K562 (cell line): ENCODE data around the gene SUCNR1. TPM values are rescaled to one million over a fixed set of nuclear protein-coding genes. Genes with fewer than 3 reads are reported as not detected.

Experiments
- CHD4 ChIP-seq: fragments of 200-600 bp; sonication (generic); IDR thresholded peaks from 3 replicates; pipeline ENCODE4 v1.6.1; 2012; ENCODE audit warnings: low read depth, mild to moderate bottlenecking, mixed read lengths, low read length, inconsistent platforms; ENCODE audit not compliant: insufficient read depth, insufficient replicate concordance, poor library complexity, severe bottlenecking
- DIDO1 ChIP-seq: fragments of 450-650 bp; IDR thresholded peaks from 2 replicates; pipeline ENCODE4 v1.6.1; 2016; ENCODE audit warnings: low read depth, missing biosample characterization, missing genetic modification characterization
- EWSR1 ChIP-seq: fragments of 450-650 bp; IDR thresholded peaks from 2 replicates; pipeline ENCODE4 v1.6.1; 2018; ENCODE audit warnings: borderline replicate concordance, mild to moderate bottlenecking, low read depth, moderate library complexity; ENCODE audit not compliant: partially characterized antibody
- GATAD2B ChIP-seq: fragments of 450-650 bp; IDR thresholded peaks from 2 replicates; pipeline ENCODE4 v1.6.1; 2017; ENCODE audit warnings: mild to moderate bottlenecking, borderline replicate concordance
- IFI16 ChIP-seq: fragments of 250-450 bp; sonication (Bioruptor Pico); IDR thresholded peaks from 2 replicates; pipeline ENCODE4 v2.1.2; 2022; ENCODE audit warnings: mild to moderate bottlenecking, inconsistent platforms
- JUN ChIP-seq, 2 experiments: sonication (generic) in 1 of 2; formaldehyde crosslinking in 1 of 2; IDR thresholded peaks; 2 replicates each; pipeline versions ENCODE4 v1.6.1 to v1.8.0; 2012 to 2022; ENCODE audit warnings: borderline replicate concordance in 2 of 2, mild to moderate bottlenecking in 2 of 2, improper control_type of control experiment in 1 of 2, low read depth in 1 of 2, low read length in 1 of 2, missing genetic modification reagents in 1 of 2
- KDM2B ChIP-seq: fragments of 250-450 bp; sonication (Bioruptor Pico); IDR thresholded peaks from 2 replicates; pipeline ENCODE4 v1.8.0; 2021; ENCODE audit warnings: mild to moderate bottlenecking, moderate library complexity
- KDM4B ChIP-seq, 2 experiments: fragments of 450-650 bp in 1 of 2; sonication (generic) in 1 of 2; IDR thresholded peaks; 2 replicates each; pipeline ENCODE4 v1.6.1; 2016 to 2017; ENCODE audit warnings: borderline replicate concordance in 2 of 2, antibody characterized with exemption in 1 of 2, low read depth in 1 of 2, mild to moderate bottlenecking in 1 of 2
- MEF2A ChIP-seq: IDR thresholded peaks from 2 replicates; pipeline ENCODE4 v1.6.1; 2011; ENCODE audit warnings: low read depth, mild to moderate bottlenecking, low read length, moderate library complexity; ENCODE audit not compliant: control insufficient read depth
- SOX6 ChIP-seq: fragments of 450-650 bp; IDR thresholded peaks from 2 replicates; pipeline ENCODE4 v1.6.1; 2014; ENCODE audit warnings: mild to moderate bottlenecking
- TARDBP ChIP-seq: fragments of 450-650 bp; IDR thresholded peaks from 2 replicates; pipeline ENCODE4 v1.6.1; 2016
- YBX1 ChIP-seq: fragments of 450-650 bp; IDR thresholded peaks from 2 replicates; pipeline ENCODE4 v1.7.1; 2016; ENCODE audit warnings: mild to moderate bottlenecking
- ZC3H8 ChIP-seq: fragments of 450-650 bp; IDR thresholded peaks from 2 replicates; pipeline ENCODE4 v1.6.1; 2017
- ZKSCAN1 ChIP-seq: fragments of 150-350 bp; IDR thresholded peaks from 2 replicates; pipeline ENCODE4 v1.6.1; 2016; ENCODE audit warnings: low read depth, low read length
- ZNF780A ChIP-seq: fragments of 250-450 bp; sonication (Bioruptor Pico); IDR thresholded peaks from 2 replicates; pipeline ENCODE4 v1.5.0; 2021; ENCODE audit warnings: mild to moderate bottlenecking
- polyA plus RNA-seq, 8 experiments: library from polyadenylated mRNA; depleted of rRNA in 4 of 8; stranded (reverse) in 5 of 8; unstranded in 3 of 8; fragments of >200 nt; fragmentation: Nextera tagmentation in 2 of 8; fragmentation: Illumina TruSeq in 1 of 8; extraction: Ambion mirVana in 2 of 8; extraction: Trizol in 1 of 8; gene quantifications; 2 replicates each; pipeline versions ENCODE4 v1.2.1 to v1.2.3, GENCODE V29; 2011 to 2014; ENCODE audit warnings: inconsistent platforms in 1 of 8, missing spikeins in 1 of 8
- total RNA-seq, 7 experiments: library from RNA; depleted of rRNA in 6 of 7; stranded (reverse); fragments of >200 nt in 6 of 7; fragmentation: Illumina TruSeq in 2 of 7; extraction: Trizol in 2 of 7; gene quantifications; 2 replicates each; pipeline versions ENCODE4 v1.2.1 to v1.2.3, GENCODE V29; 2011 to 2021; ENCODE audit warnings: low replicate concordance in 1 of 7
- TF ChIP-seq, protein P1 (sequence below): fragments of 450-650 bp; IDR thresholded peaks from 2 replicates; pipeline ENCODE4 v1.6.1; 2017; ENCODE audit warnings: mild to moderate bottlenecking, moderate library complexity
- TF ChIP-seq, protein P2 (sequence below): fragments of 450-650 bp; conservative IDR thresholded peaks from 2 replicates; pipeline ENCODE4 v1.6.1; 2016; ENCODE audit warnings: missing genetic modification characterization, low read depth, mild to moderate bottlenecking, missing compliant biosample characterization, moderate library complexity

Gene SUCNR1
- total and polyA plus RNA-seq, 9 of the 15 experiments (the other 6 are each of a cell fraction or from before 2014, with no cell fraction given) = 0.04 to 0.54 (median 0.13) TPM

DNA sequence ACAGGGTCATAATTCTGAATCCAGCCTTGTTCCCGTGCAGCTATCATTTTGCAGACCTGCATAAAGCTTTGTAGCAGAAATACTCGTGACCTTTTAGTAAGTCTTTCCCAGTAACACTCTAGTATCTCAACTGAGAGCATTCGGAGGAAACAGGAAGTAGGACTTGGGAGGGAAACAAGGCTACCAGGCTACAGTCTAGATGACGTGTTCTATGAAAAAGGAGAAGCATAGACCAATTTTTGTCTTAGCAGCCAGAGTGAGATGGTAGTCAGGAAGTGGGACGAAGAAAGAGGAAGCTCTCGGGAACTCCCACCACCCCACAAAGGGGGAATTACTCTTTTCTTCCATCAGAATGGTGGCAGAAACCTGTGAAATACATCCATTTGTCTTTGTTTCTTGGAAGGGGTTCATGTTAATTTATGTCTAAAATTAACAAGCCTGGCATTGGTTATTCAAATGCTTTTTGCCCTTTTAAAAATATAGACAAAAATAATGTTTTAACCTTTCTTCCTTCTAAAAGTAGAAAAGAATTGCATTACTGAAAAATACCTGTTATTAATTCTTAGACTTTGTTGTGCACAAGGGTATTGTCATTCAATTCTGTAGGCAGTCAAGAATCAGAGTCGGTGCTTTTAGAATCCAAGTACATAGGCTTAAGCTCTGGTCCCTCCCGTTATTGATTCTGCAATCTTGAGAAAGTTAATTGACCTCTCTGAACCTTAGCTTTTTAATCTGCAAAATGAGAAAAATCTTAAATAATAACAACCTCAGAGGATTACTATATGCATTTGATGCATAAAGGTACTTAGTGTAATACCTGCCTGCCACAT is 1.6 kb upstream of the SUCNR1 start (continued):
- TF ChIP-seq ZKSCAN1 = no peak
- no peak for TF ChIP-seq GATAD2B
- no peak for TF ChIP-seq EWSR1
- TF ChIP-seq ZC3H8 = no peak
- TF ChIP-seq MEF2A = no peak
- TF ChIP-seq, protein P1, sequence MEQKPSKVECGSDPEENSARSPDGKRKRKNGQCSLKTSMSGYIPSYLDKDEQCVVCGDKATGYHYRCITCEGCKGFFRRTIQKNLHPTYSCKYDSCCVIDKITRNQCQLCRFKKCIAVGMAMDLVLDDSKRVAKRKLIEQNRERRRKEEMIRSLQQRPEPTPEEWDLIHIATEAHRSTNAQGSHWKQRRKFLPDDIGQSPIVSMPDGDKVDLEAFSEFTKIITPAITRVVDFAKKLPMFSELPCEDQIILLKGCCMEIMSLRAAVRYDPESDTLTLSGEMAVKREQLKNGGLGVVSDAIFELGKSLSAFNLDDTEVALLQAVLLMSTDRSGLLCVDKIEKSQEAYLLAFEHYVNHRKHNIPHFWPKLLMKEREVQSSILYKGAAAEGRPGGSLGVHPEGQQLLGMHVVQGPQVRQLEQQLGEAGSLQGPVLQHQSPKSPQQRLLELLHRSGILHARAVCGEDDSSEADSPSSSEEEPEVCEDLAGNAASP = no peak
- no peak for TF ChIP-seq YBX1
- TF ChIP-seq, protein P2, sequence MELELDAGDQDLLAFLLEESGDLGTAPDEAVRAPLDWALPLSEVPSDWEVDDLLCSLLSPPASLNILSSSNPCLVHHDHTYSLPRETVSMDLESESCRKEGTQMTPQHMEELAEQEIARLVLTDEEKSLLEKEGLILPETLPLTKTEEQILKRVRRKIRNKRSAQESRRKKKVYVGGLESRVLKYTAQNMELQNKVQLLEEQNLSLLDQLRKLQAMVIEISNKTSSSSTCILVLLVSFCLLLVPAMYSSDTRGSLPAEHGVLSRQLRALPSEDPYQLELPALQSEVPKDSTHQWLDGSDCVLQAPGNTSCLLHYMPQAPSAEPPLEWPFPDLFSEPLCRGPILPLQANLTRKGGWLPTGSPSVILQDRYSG (tag) = no peak; the same call in 1 of the 2 replicates
- TF ChIP-seq ZNF780A = no peak
- no peak for TF ChIP-seq KDM2B (CRISPR knock-in tag)
- TF ChIP-seq KDM4B (IDR thresholded peaks at IDR 0.05; ENCODE audit: borderline replicate concordance in 2 of 2, low read depth in 1 of 2) = no peak
- TF ChIP-seq JUN (IDR thresholded peaks at IDR 0.05; ENCODE audit: borderline replicate concordance, low read depth, low read length) = no peak
- no peak for TF ChIP-seq JUN (CRISPR knock-in tag; IDR thresholded peaks at IDR 0.05; ENCODE audit: borderline replicate concordance)
- TF ChIP-seq CHD4 = no peak
- TF ChIP-seq DIDO1 (tag) = no peak
- no peak for TF ChIP-seq IFI16 (CRISPR knock-in tag)
- TF ChIP-seq SOX6 = 0 out of 2 replicates have a peak, but pooled peaks have one; percentile 48
- no peak for TF ChIP-seq TARDBP
